HCT116 (cell line): ENCODE measurements around the gene BRMS1L. TPM values are rescaled to one million over a fixed set of nuclear protein-coding genes. Genes with fewer than 3 reads are reported as not detected.

ENCODE experiments used
- ATAC-seq: fragments of 200-7000 bp; cut with Tn5 transposase; 2 replicates; pipeline ENCODE4 v1.9.1; 2020; ENCODE audit warnings: mild to moderate bottlenecking, moderate library complexity
- BruUV-seq: library from RNA; stranded (reverse); fragments of 400-500 nt; replicated peaks from 2 replicates; lab custom pipeline; 2021; lab: Mats Ljungman, UMichigan
- CTCF ChIA-PET: fragments of 300-600 bp; sonication (Branson Sonifier 250); formaldehyde crosslinking; loops from one replicate; lab custom pipeline; 2021; ENCODE audit warnings: antibody characterized with exemption; lab: Charles Lee
- POLR2A ChIA-PET: fragments of 300-600, 350-600 bp; sonication (Branson Sonifier 250); formaldehyde crosslinking; loops from one replicate; lab custom pipeline; 2021; ENCODE audit warnings: antibody characterized with exemption; lab: Charles Lee
- RAD21 ChIA-PET, 2 experiments: fragments of 300-600 bp; sonication (Branson Sonifier 250); formaldehyde crosslinking; loops; one replicate each; lab custom pipeline; 2023; ENCODE audit warnings: low total read pairs in 2 of 2; ENCODE audit not compliant: uncharacterized antibody in 2 of 2, unreplicated experiment in 2 of 2, low non-redundant PET in 1 of 2; lab: Charles Lee
- DNase-seq: peaks from one replicate; pipeline ENCODE4 v3.0.0-alpha.2; 2010; ENCODE audit warnings: low read depth, low spot score
- H2AFZ ChIP-seq: fragments of 200-600 bp; shearing (Covaris generic), sonication (generic); 2 replicates; pipeline ENCODE4 v1.6.1; 2017; ENCODE audit warnings: low read depth, mixed run types, mixed read lengths, antibody characterized with exemption, low read length; ENCODE audit not compliant: poor library complexity, severe bottlenecking
- H3K27ac ChIP-seq: 2 replicates; pipeline ENCODE4 v1.5.1; 2012; ENCODE audit warnings: low read depth, low read length
- H3K27me3 ChIP-seq: fragments of 200-600 bp; sonication (generic); 2 replicates; pipeline ENCODE4 v1.6.1; 2016; ENCODE audit warnings: mixed run types, low read length, mixed read lengths; ENCODE audit not compliant: insufficient read depth
- H3K36me3 ChIP-seq, 2 experiments: fragments of 200-500 bp in 1 of 2; fragments of 200-600 bp in 1 of 2; sonication (Bioruptor generic) in 1 of 2; sonication (generic) in 1 of 2; 2 replicates each; pipeline versions ENCODE4 v1.5.1 to v1.6.1; 2014 to 2016; ENCODE audit warnings: low read length in 2 of 2, inconsistent platforms in 1 of 2, mixed read lengths in 1 of 2, mixed run types in 1 of 2; ENCODE audit not compliant: insufficient read depth in 2 of 2, control insufficient read depth in 1 of 2
- H3K4me1 ChIP-seq, 2 experiments: fragments of 200-600 bp in 1 of 2; sonication (generic) in 1 of 2; 2 replicates each; pipeline versions ENCODE4 v1.5.1 to v1.6.1; 2012 to 2017; ENCODE audit warnings: low read length in 2 of 2, inconsistent platforms in 1 of 2, mild to moderate bottlenecking in 1 of 2, mixed read lengths in 1 of 2, mixed run types in 1 of 2, moderate library complexity in 1 of 2; ENCODE audit not compliant: insufficient read depth in 2 of 2, control insufficient read depth in 1 of 2
- H3K4me2 ChIP-seq: fragments of 200-600 bp; sonication (generic); 2 replicates; pipeline ENCODE4 v1.6.1; 2017; ENCODE audit warnings: mixed run types, low read length, mixed read lengths
- H3K4me3 ChIP-seq, 2 experiments: fragments of 200-600 bp in 1 of 2; sonication (generic) in 1 of 2; replicated peaks in 1 of 2; 2 replicates each; pipeline ENCODE4 v1.5.1; 2011 to 2016; ENCODE audit warnings: low read length in 2 of 2, control low read depth in 1 of 2, low read depth in 1 of 2, mild to moderate bottlenecking in 1 of 2, mixed read lengths in 1 of 2, mixed run types in 1 of 2
- H3K79me2 ChIP-seq: fragments of 200-600 bp; sonication (generic); 2 replicates; pipeline ENCODE4 v1.6.1; 2017; ENCODE audit warnings: mild to moderate bottlenecking, mixed run types, low read length, moderate library complexity, mixed read lengths; ENCODE audit not compliant: insufficient read depth
- H3K9ac ChIP-seq: fragments of 200-600 bp; sonication (generic); 2 replicates; pipeline ENCODE4 v1.6.1; 2016; ENCODE audit warnings: low read length, mixed read lengths
- H3K9me2 ChIP-seq: fragments of 200-600 bp; sonication (generic), shearing (Covaris generic); 2 replicates; pipeline ENCODE4 v1.6.1; 2017; ENCODE audit warnings: mixed run types, mild to moderate bottlenecking, moderate library complexity; ENCODE audit not compliant: insufficient read depth
- H3K9me3 ChIP-seq, 2 experiments: fragments of 200-500 bp in 1 of 2; fragments of 200-600 bp in 1 of 2; sonication (Bioruptor generic) in 1 of 2; sonication (generic) in 1 of 2; 2 replicates each; pipeline ENCODE4 v1.6.1; 2014 to 2017; ENCODE audit warnings: low read length in 2 of 2, mixed read lengths in 2 of 2, inconsistent platforms in 1 of 2, low read depth in 1 of 2, mild to moderate bottlenecking in 1 of 2, mixed run types in 1 of 2, moderate library complexity in 1 of 2; ENCODE audit not compliant: control insufficient read depth in 1 of 2, insufficient read depth in 1 of 2
- H4K20me1 ChIP-seq: fragments of 200-600 bp; sonication (generic), shearing (Covaris generic); 2 replicates; pipeline ENCODE4 v1.6.1; 2017; ENCODE audit warnings: mixed run types, mild to moderate bottlenecking, moderate library complexity; ENCODE audit not compliant: insufficient read depth
- ATF3 ChIP-seq: IDR thresholded peaks from 2 replicates; pipeline ENCODE4 v1.6.1; 2012
- CEBPB ChIP-seq: IDR thresholded peaks from 2 replicates; pipeline ENCODE4 v1.6.1; 2012; ENCODE audit warnings: low read depth
- EGR1 ChIP-seq: IDR thresholded peaks from 2 replicates; pipeline ENCODE4 v1.6.1; 2012; ENCODE audit warnings: low read depth
- ELF1 ChIP-seq: IDR thresholded peaks from 2 replicates; pipeline ENCODE4 v1.6.1; 2012; ENCODE audit warnings: low read depth, borderline replicate concordance
- EZH2phosphoT487 ChIP-seq: fragments of 200-600 bp; IDR thresholded peaks from 2 replicates; pipeline ENCODE4 v1.6.1; 2018; ENCODE audit warnings: antibody characterized with exemption, borderline replicate concordance
- FOSL1 ChIP-seq: IDR thresholded peaks from 2 replicates; pipeline ENCODE4 v1.6.1; 2012; ENCODE audit warnings: low read depth
- JUND ChIP-seq: IDR thresholded peaks from 2 replicates; pipeline ENCODE4 v1.6.1; 2012
- MAX ChIP-seq: IDR thresholded peaks from 2 replicates; pipeline ENCODE4 v1.6.1; 2012
- POLR2A ChIP-seq: IDR thresholded peaks from 2 replicates; pipeline ENCODE4 v1.7.0; 2011; ENCODE audit warnings: borderline replicate concordance; ENCODE audit not compliant: insufficient read depth, insufficient read length; ENCODE audit errors: extremely low read depth
- RAD21 ChIP-seq: IDR thresholded peaks from 2 replicates; pipeline ENCODE4 v1.6.1; 2012; ENCODE audit warnings: low read depth, mild to moderate bottlenecking
- REST ChIP-seq: IDR thresholded peaks from 2 replicates; pipeline ENCODE4 v1.6.1; 2012; ENCODE audit warnings: low read depth
- SIN3A ChIP-seq: IDR thresholded peaks from 2 replicates; pipeline ENCODE4 v1.6.1; 2012; ENCODE audit warnings: low read depth
- SP1 ChIP-seq: IDR thresholded peaks from 2 replicates; pipeline ENCODE4 v1.6.1; 2012; ENCODE audit warnings: low read depth
- SRF ChIP-seq: IDR thresholded peaks from 2 replicates; pipeline ENCODE4 v1.6.1; 2012; ENCODE audit warnings: low read depth
- TCF7L2 ChIP-seq: IDR thresholded peaks from 2 replicates; pipeline ENCODE4 v1.7.0; 2011; ENCODE audit warnings: borderline replicate concordance, inconsistent platforms; ENCODE audit not compliant: insufficient read depth, insufficient read length; ENCODE audit errors: extremely low read depth
- ZBTB33 ChIP-seq: IDR thresholded peaks from 2 replicates; pipeline ENCODE4 v1.6.1; 2011; ENCODE audit warnings: mild to moderate bottlenecking, low read length, moderate library complexity; ENCODE audit not compliant: insufficient replicate concordance; ENCODE audit errors: extremely low read depth
- intact Hi-C: fragments of 100-400 bp; cut with micrococcal nuclease; formaldehyde crosslinking; loops from 2 replicates; pipeline ENCODE4 v1.10.0; 2022
- total RNA-seq: library from RNA; stranded (reverse); gene quantifications from one replicate; pipeline ENCODE4 v1.2.1, GENCODE V29; 2021; ENCODE audit not compliant: unreplicated experiment

BRMS1L gene
- total RNA-seq, 1 experiment from 2014 or later = 6.2 TPM

- no peak overlapping the region for H3K27ac ChIP-seq
- ChIA-PET RAD21 (no interaction called here), CTCF (no interaction called here), POLR2A (no interaction called here)
- no peak for ATAC-seq
- H3K4me3 ChIP-seq = no peak overlapping the region
- no peaks in the 10 kb centered on the region for H3K9me2 ChIP-seq
- no peak for DNase-seq
- H3K9ac ChIP-seq = no peak overlapping the region
- intact Hi-C loops = no loop called here
- H2AFZ ChIP-seq = no peak overlapping the region
- H3K36me3 ChIP-seq = no peaks in the 10 kb centered on the region
- no peak overlapping the region for H3K4me2 ChIP-seq
- H4K20me1 ChIP-seq = no peaks in the 10 kb centered on the region
- TF ChIP-seq TCF7L2 = no peak
- no peak for TF ChIP-seq POLR2A
- TF ChIP-seq ELF1 = no peak
- no peak for TF ChIP-seq RAD21
- no peak for TF ChIP-seq ATF3
- TF ChIP-seq JUND = no peak
- no peak for TF ChIP-seq SIN3A
- no peak for TF ChIP-seq REST
- TF ChIP-seq SRF = no peak
- no peak for TF ChIP-seq ZBTB33
- TF ChIP-seq EZH2phosphoT487 = no peak
- TF ChIP-seq SP1 = no peak
- no peak for TF ChIP-seq EGR1
- TF ChIP-seq CEBPB = no peak
- no peak for TF ChIP-seq FOSL1
- no peak for TF ChIP-seq MAX
- H3K27me3 ChIP-seq = no peaks in the 10 kb centered on the region
- peaks cover 38% of the 10 kb centered on the region; the same call in 1 of the 2 replicates for H3K79me2 ChIP-seq
- no peaks in the 10 kb centered on the region for H3K9me3 ChIP-seq
- H3K4me1 ChIP-seq = no peaks in the 10 kb centered on the region
- no TSS peak for BruUV-seq
Measured at GRCh38 chr14:35779368-35779767, 46.8 kb upstream of the BRMS1L start.
